Inflammatory macrophage treated with lipopolysaccharide for 4 hours (primary cell): ENCODE measurements around the gene BATF2.
"Not testable (repeated sequence)": the region's sequence is repeated elsewhere in the genome, so short reads cannot be mapped to it uniquely, and the experiment has no call there.

Experiments
- DNase-seq: peaks from one replicate; pipeline ENCODE4 v3.0.0-alpha.2; 2020

Gene BATF2

DNA sequence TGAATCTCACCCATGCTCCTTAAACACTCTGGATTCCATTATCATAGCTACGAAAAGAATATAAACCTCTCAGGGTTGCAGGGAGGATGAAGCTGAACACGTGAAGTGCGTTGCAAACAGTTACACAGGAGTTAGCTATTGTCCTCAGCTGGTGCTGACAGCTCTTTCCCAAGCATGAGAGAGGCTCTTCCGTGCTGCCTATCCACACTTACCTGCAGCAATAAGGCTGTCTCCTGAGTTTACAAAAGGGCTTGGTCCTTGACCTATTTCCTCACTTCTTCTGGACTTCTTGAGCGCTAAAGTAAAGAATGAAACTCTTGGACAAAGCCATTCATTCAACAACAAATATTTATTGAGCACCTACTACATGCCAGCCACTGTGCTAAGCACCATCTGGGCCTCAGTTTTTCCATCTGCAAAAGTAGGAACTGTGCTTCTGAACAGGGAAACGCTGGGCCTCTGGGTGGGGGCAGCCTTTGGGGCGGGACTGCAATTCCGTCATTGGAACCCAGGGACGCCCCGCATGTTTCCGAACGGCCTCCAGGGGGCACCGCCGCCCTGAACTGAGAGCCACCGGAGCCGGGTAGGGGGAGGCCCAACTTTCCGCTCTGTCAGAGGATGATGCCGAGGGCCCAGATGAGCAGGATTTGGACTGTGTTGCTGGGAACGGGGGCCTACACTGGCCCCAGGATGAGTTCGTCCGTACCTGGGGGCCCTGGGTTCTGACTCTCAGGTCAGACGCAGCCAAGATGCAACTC is 16.5 kb upstream of the BATF2 start:
- peak; percentile 94 for DNase-seq

DNA sequence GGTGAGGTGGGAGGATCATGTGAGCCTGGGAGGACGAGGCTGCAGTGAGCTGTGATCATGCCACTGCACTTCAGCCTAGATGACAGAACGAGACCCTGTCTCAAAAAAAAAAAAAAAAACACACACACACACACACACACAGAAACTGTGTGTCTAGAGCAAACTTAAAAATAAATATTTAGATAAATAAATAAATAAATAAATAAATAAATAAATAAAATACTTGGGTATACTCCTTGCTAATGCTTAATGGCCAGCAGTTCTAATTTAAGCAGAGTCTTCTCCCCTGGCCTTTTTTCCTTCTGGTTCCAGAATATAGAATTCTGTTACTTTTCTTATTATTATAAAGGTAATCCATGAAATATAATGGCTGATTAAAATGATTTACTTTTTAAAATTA is 12.1 kb upstream of the BATF2 start:
- no peak for DNase-seq

- DNase-seq: no peak
Measured at GRCh38 chr11:65008016-65008415, 11.2 kb upstream of the BATF2 start.

- not testable (repeated sequence) for DNase-seq
Measured at GRCh38 chr11:65003968-65004367, 7.2 kb upstream of the BATF2 start.

GRCh38 chr11:65003282-65003681 is 6.5 kb upstream of the BATF2 start:
- no peak for DNase-seq

- no peak for DNase-seq
Measured at GRCh38 chr11:65002706-65003105, 5.9 kb upstream of the BATF2 start.

GRCh38 chr11:64999478-64999877 is 2.7 kb upstream of the BATF2 start:
- no peak for DNase-seq

GRCh38 chr11:64998690-64999431 is 2.1 kb upstream of the BATF2 start:
- no peak for DNase-seq

- no peak for DNase-seq
Measured at GRCh38 chr11:64998141-64998540, 1.4 kb upstream of the BATF2 start.

DNA sequence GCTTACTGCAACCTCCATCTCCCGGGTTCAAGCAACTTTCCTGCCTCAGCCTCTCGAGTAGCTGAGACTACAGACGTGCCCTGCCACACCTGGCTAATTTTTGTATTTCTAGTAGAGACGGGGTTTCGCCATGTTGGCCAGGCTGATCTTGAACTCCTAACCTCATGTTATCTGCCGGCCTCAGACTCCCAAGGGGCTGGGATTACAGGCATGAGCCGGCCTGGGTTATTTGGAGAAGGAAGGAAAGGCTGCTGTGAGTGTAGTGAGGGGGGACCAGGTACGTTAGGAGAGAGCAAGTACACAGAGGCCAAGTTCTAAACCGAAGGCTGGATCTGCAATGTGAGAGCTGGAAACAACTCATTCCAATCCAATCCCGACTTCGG is 453 bp downstream of the BATF2 start:
- no peak for DNase-seq

DNA sequence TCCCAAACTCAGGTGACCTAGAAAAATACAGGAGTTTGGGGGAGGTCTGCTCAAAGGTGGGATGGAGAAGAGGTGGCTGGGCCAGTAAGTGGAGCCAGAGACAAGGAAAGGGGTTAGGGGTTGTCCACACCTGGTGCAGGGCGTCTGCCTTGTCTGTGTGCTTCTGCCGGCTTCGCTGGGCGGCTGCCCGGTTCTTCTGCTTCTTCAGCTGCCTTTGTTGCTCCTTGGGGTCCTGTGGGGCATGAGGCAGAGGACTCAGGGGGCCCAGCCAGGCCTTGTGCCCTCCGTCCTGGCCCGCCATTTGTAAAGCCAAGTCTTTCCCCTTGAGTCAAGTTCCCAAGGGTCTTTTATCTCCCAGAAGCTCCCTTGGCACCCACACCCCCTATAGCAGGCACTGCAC is 2.5 kb downstream of the BATF2 start:
- DNase-seq: no peak

GRCh38 chr11:64990222-64990923 is 6.4 kb downstream of the BATF2 start:
- DNase-seq: peak; percentile 51

- DNase-seq: no peak
Measured at GRCh38 chr11:64989416-64989815, 7.4 kb downstream of the BATF2 start.

GRCh38 chr11:64987998-64988854 is 8.5 kb downstream of the BATF2 start:
- DNase-seq: no peak

GRCh38 chr11:64983339-64983738 is 13.4 kb downstream of the BATF2 start:
- DNase-seq: not testable (repeated sequence)

GRCh38 chr11:64976651-64977050 is 20.1 kb downstream of the BATF2 start:
- no peak for DNase-seq

DNA sequence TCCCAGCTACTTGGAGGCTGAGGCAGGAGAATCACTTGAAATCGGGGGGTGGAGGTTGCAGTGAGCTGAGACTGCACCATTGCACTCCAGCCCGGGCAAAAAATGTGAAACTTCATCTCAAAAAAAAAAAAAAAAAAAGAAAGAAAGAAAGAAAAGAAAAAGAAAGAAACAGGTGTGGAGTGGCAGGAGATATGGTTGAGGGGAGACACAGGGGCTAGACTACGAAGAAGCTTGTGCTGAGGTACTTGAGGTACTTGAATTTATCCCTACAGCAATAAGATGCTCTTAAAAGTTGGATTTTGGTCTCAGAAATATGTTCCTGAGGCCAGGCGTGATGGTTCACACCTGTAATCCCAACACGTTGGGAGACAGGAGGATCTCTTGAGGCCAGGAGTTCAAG is 22.6 kb downstream of the BATF2 start:
- DNase-seq: no peak

- DNase-seq: peak; percentile 82
Measured at GRCh38 chr11:64971421-64972233, 25.1 kb downstream of the BATF2 start, which contains the start of gene MAJIN. MAJIN (minus strand) TSS chr11:64972108; CDS start chr11:64959405, 12,703 bp downstream.

DNA sequence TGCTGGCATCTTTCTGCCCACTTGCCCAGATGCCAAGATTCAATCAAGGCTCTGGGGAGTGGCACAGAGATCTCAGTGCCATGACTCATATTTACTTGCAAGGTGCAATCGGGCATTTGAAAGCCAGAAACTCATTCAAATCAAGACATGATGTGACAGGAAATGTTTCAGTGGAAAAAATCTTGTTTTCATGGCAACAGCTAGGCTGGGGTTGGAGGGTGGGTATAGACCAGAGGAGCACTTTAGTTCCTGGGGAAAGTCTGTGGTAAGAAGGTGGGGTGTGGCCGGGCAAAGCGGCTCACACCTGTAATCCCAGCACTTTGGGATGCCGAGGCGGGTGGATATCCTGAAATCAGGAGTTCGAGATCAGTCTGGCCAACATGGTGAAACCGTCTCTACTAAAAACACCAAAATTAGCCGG is 26.0 kb downstream of the BATF2 start:
- DNase-seq: no peak

DNA sequence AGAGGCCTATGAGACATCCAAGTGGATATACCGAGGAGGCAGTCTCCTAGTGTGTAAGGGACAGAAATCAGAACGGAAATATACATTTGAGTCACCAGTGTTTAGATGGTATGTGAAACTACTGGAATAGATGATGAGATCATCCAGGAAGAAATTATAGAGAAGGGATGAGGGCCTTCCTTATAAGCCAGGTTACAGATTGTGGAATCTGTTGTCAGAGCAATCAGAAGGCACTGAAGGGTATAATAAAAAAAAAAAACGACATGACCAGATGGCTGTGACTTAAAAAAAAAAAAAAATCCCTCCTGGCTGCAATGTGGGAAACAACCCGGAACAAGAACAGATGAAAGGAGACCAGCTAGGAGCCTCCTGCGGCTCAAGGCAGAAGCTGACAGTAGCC is 27.6 kb downstream of the BATF2 start:
- DNase-seq: peak; percentile 12

- no peak for DNase-seq
Measured at GRCh38 chr11:64967375-64967774, 29.4 kb downstream of the BATF2 start.
